Measurements from ENCODE around the gene FZD7. TPM values are rescaled to one million over a fixed set of nuclear protein-coding genes. Genes with fewer than 3 reads are reported as not detected.
A peak's percentile ranks its signal among the peaks of the same experiment; 100 is the strongest.

FZD7 gene
- total RNA-seq, 1 experiment from 2014 or later = 14.6 TPM

DNA sequence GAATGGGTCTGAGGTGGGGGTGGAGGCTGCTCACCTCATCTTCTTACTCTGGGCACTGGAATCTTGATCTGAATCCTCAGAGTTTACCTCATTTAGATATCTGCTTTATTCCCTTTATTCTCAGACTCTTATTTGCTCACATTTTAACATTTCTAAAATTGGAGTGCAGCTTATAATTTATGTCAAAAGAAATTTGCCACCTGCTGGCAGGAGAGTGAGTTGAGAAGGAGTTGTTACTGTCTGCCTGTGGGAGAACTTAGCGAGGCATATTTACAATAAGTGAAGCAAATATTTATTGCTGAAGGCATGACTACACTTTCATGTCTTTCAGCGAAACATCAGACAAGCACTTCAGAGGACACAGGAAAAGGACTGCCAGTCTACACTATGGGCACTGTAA is 23.0 kb downstream of the FZD7 start:
- H3K36me3 ChIP-seq (ENCODE audit: control insufficient read depth in 1 of 2, insufficient read depth in 2 of 2, low read length in 2 of 2) = no peaks in the 10 kb centered on the region
- no peaks in the 10 kb centered on the region for H3K79me2 ChIP-seq (ENCODE audit: insufficient read depth, low read length)
- H3K4me3 ChIP-seq (replicated peaks in 1 of 2; ENCODE audit: low read depth in 1 of 2, low read length in 2 of 2) = no peak overlapping the region
- ChIA-PET POLR2A (no interaction called here), RAD21 (ENCODE audit: low non-redundant PET in 1 of 2, low total read pairs in 2 of 2, uncharacterized antibody in 2 of 2, unreplicated experiment in 2 of 2) (interaction anchor here in 1 of 2 experiments (0.6 kb wide), 1 partner anchor 196 kb away, joined by 3 read pairs; no protein-coding TSS in a partner anchor), CTCF (interaction anchor here (0.6 to 1.5 kb wide), 3 partner anchors 10 to 196 kb away, joined by 3 to 10 read pairs (median 5); no protein-coding TSS in a partner anchor)
- H4K20me1 ChIP-seq (ENCODE audit: insufficient read depth) = no peaks in the 10 kb centered on the region
- TF ChIP-seq SRF (IDR thresholded peaks at IDR 0.05; ENCODE audit: low read depth) = no peak
- TF ChIP-seq POLR2A (IDR thresholded peaks at IDR 0.05; ENCODE audit: borderline replicate concordance, extremely low read depth, insufficient read depth, insufficient read length) = no peak
- TF ChIP-seq SP1 (IDR thresholded peaks at IDR 0.05; ENCODE audit: low read depth) = no peak
- TF ChIP-seq, protein P1, sequence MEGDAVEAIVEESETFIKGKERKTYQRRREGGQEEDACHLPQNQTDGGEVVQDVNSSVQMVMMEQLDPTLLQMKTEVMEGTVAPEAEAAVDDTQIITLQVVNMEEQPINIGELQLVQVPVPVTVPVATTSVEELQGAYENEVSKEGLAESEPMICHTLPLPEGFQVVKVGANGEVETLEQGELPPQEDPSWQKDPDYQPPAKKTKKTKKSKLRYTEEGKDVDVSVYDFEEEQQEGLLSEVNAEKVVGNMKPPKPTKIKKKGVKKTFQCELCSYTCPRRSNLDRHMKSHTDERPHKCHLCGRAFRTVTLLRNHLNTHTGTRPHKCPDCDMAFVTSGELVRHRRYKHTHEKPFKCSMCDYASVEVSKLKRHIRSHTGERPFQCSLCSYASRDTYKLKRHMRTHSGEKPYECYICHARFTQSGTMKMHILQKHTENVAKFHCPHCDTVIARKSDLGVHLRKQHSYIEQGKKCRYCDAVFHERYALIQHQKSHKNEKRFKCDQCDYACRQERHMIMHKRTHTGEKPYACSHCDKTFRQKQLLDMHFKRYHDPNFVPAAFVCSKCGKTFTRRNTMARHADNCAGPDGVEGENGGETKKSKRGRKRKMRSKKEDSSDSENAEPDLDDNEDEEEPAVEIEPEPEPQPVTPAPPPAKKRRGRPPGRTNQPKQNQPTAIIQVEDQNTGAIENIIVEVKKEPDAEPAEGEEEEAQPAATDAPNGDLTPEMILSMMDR (IDR thresholded peaks at IDR 0.05 in 2 of 3, conservative IDR thresholded peaks at IDR 0.05 in 1 of 3; ENCODE audit: borderline replicate concordance in 1 of 3, insufficient read depth in 1 of 3, low read depth in 2 of 3, low read length in 2 of 3) = peak; percentile 35 to 48 (median 42); a peak in 4 of 6 replicates
- TF ChIP-seq CBX3 (IDR thresholded peaks at IDR 0.05; ENCODE audit: low read depth) = no peak
- no peak for TF ChIP-seq FOSL1 (IDR thresholded peaks at IDR 0.05; ENCODE audit: low read depth)
- no peak for TF ChIP-seq POLR2AphosphoS5 (IDR thresholded peaks at IDR 0.05; ENCODE audit: low read depth, low read length)
- TF ChIP-seq SIN3A (IDR thresholded peaks at IDR 0.05; ENCODE audit: low read depth) = no peak
- TF ChIP-seq TCF7L2 (IDR thresholded peaks at IDR 0.05; ENCODE audit: borderline replicate concordance, extremely low read depth, insufficient read depth, insufficient read length) = no peak
- no peak for TF ChIP-seq ZNF274 (IDR thresholded peaks at IDR 0.05; ENCODE audit: low read depth, low read length)
- TF ChIP-seq ZFX (IDR thresholded peaks at IDR 0.05) = no peak
- TF ChIP-seq, protein P2, sequence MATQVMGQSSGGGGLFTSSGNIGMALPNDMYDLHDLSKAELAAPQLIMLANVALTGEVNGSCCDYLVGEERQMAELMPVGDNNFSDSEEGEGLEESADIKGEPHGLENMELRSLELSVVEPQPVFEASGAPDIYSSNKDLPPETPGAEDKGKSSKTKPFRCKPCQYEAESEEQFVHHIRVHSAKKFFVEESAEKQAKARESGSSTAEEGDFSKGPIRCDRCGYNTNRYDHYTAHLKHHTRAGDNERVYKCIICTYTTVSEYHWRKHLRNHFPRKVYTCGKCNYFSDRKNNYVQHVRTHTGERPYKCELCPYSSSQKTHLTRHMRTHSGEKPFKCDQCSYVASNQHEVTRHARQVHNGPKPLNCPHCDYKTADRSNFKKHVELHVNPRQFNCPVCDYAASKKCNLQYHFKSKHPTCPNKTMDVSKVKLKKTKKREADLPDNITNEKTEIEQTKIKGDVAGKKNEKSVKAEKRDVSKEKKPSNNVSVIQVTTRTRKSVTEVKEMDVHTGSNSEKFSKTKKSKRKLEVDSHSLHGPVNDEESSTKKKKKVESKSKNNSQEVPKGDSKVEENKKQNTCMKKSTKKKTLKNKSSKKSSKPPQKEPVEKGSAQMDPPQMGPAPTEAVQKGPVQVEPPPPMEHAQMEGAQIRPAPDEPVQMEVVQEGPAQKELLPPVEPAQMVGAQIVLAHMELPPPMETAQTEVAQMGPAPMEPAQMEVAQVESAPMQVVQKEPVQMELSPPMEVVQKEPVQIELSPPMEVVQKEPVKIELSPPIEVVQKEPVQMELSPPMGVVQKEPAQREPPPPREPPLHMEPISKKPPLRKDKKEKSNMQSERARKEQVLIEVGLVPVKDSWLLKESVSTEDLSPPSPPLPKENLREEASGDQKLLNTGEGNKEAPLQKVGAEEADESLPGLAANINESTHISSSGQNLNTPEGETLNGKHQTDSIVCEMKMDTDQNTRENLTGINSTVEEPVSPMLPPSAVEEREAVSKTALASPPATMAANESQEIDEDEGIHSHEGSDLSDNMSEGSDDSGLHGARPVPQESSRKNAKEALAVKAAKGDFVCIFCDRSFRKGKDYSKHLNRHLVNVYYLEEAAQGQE (IDR thresholded peaks at IDR 0.05; ENCODE audit: low read depth) = no peak
- TF ChIP-seq RAD21 (IDR thresholded peaks at IDR 0.05; ENCODE audit: low read depth) = peak; percentile 55
- TF ChIP-seq EGR1 (IDR thresholded peaks at IDR 0.05; ENCODE audit: low read depth) = no peak
- TF ChIP-seq CEBPB (IDR thresholded peaks at IDR 0.05; ENCODE audit: low read depth) = no peak
- TF ChIP-seq JUND (IDR thresholded peaks at IDR 0.05) = no peak
- no peak for TF ChIP-seq ELF1 (IDR thresholded peaks at IDR 0.05; ENCODE audit: borderline replicate concordance, low read depth)
- TF ChIP-seq, protein P3, sequence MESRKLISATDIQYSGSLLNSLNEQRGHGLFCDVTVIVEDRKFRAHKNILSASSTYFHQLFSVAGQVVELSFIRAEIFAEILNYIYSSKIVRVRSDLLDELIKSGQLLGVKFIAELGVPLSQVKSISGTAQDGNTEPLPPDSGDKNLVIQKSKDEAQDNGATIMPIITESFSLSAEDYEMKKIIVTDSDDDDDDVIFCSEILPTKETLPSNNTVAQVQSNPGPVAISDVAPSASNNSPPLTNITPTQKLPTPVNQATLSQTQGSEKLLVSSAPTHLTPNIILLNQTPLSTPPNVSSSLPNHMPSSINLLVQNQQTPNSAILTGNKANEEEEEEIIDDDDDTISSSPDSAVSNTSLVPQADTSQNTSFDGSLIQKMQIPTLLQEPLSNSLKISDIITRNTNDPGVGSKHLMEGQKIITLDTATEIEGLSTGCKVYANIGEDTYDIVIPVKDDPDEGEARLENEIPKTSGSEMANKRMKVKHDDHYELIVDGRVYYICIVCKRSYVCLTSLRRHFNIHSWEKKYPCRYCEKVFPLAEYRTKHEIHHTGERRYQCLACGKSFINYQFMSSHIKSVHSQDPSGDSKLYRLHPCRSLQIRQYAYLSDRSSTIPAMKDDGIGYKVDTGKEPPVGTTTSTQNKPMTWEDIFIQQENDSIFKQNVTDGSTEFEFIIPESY (IDR thresholded peaks at IDR 0.05; ENCODE audit: extremely low read depth, insufficient replicate concordance, low read length) = no peak
- no peaks in the 10 kb centered on the region for H3K9me2 ChIP-seq (ENCODE audit: insufficient read depth)
- H3K4me1 ChIP-seq (ENCODE audit: control insufficient read depth in 1 of 2, insufficient read depth in 2 of 2, low read length in 2 of 2) = no peaks in the 10 kb centered on the region
- no peak overlapping the region for H2AFZ ChIP-seq (ENCODE audit: low read depth, low read length, poor library complexity, severe bottlenecking)
- ATAC-seq (peak; percentile 67; the same call in 1 of the 2 replicates), DNase-seq (ENCODE audit: low read depth, low spot score) (no peak)
- no peak overlapping the region for H3K9ac ChIP-seq (ENCODE audit: low read length)
- no peaks in the 10 kb centered on the region for H3K9me3 ChIP-seq (ENCODE audit: control insufficient read depth in 1 of 2, insufficient read depth in 1 of 2, low read depth in 1 of 2, low read length in 2 of 2)
- H3K27me3 ChIP-seq (ENCODE audit: insufficient read depth, low read length) = peaks cover 4% of the 10 kb centered on the region; the same call in 1 of the 2 replicates
- intact Hi-C loops (cut with micrococcal nuclease) = loop anchor here (2.0 to 10.0 kb wide), 2 partner anchors 196 to 262 kb away; no protein-coding TSS in a partner anchor
- no peak overlapping the region for H3K27ac ChIP-seq (ENCODE audit: low read depth, low read length)
- H3K4me2 ChIP-seq (ENCODE audit: low read length) = no peak overlapping the region
- no TSS peak for BruUV-seq (replicated peaks)

Data from HCT116 (cell line).